Measurements from ENCODE around the gene TNIP2. TPM values are rescaled to one million over a fixed set of nuclear protein-coding genes. Genes with fewer than 3 reads are reported as not detected.

Gene TNIP2
- total and polyA plus RNA-seq, 2 of the 8 experiments (the other 6 are each of a cell fraction or from before 2014, with no cell fraction given) = 23.7 to 37.7 TPM

- H3K23ac ChIP-seq (ENCODE audit: insufficient read length) = no peak overlapping the region
- H3K79me1 ChIP-seq (ENCODE audit: low read depth, low read length) = no peaks in the 10 kb centered on the region
- 95% methylated on average over 5 of the region's 5 CpGs; no CpG with 5 or more reads in 1 of the 2 experiments for WGBS, 2 experiments (ENCODE audit: extremely low coverage in 1 of 2, insufficient coverage in 1 of 2, insufficient read length in 1 of 2, insufficient replicate concordance in 2 of 2, low coverage in 1 of 2, low lambda C conversion rate in 2 of 2, missing lambda C conversion rate in 1 of 2)
- H3K79me2 ChIP-seq (ENCODE audit: control insufficient read depth in 1 of 2, insufficient read depth in 2 of 2, low read length in 2 of 2) = no peaks in the 10 kb centered on the region
- H3K9me3 ChIP-seq (ENCODE audit: insufficient read depth in 2 of 2, low read depth in 1 of 2, low read length in 1 of 2) = no peaks in the 10 kb centered on the region
- peak overlapping the region; percentile 1; the same call in 1 of the 2 replicates for H4K8ac ChIP-seq (ENCODE audit: extremely low read depth, insufficient read depth, low read length)
- H2BK12ac ChIP-seq (ENCODE audit: low read depth, low read length) = no peak overlapping the region
- H3K36me3 ChIP-seq (ENCODE audit: control insufficient read depth in 2 of 4, insufficient read depth in 4 of 4, low read length in 3 of 4) = peaks cover 2 to 25% (median 6%) of the 10 kb centered on the region in 4 experiments; a peak in 6 of 8 replicates
- H2BK5ac ChIP-seq (ENCODE audit: low read depth, low read length) = no peak overlapping the region
- no peak overlapping the region for H4K91ac ChIP-seq (replicated peaks; ENCODE audit: insufficient read length, low read length)
- H3K56ac ChIP-seq (replicated peaks; ENCODE audit: insufficient read length, low read depth, low read length) = no peak overlapping the region
- H3K23me2 ChIP-seq (ENCODE audit: low read depth, low read length) = no peaks in the 10 kb centered on the region
- no peaks in the 10 kb centered on the region for H3K27me3 ChIP-seq (replicated peaks in 1 of 4; ENCODE audit: control insufficient read depth in 3 of 4, extremely low read depth in 1 of 4, insufficient read depth in 3 of 4, low read length in 3 of 4)
- TF ChIP-seq HDAC6 (IDR thresholded peaks at IDR 0.05; ENCODE audit: low read depth, low read length) = no peak
- TF ChIP-seq POLR2A (IDR thresholded peaks at IDR 0.05; ENCODE audit: control extremely low read depth in 1 of 2, low read depth in 2 of 2, low read length in 2 of 2) = no peak
- no peak for TF ChIP-seq USF2 (IDR thresholded peaks at IDR 0.05; ENCODE audit: low read length)
- TF ChIP-seq SIN3A (conservative IDR thresholded peaks at IDR 0.05 in 1 of 2, IDR thresholded peaks at IDR 0.05 in 1 of 2; ENCODE audit: low read depth in 1 of 2, low read length in 2 of 2) = no peak
- TF ChIP-seq TAF1 (IDR thresholded peaks at IDR 0.05; ENCODE audit: low read depth, low read length) = no peak
- TF ChIP-seq KDM1A (IDR thresholded peaks at IDR 0.05; ENCODE audit: borderline replicate concordance, low read length) = no peak
- TF ChIP-seq SIRT6 (IDR thresholded peaks at IDR 0.05; ENCODE audit: low read length) = no peak
- no peak for TF ChIP-seq TAF7 (optimal IDR thresholded peaks at IDR 0.05; ENCODE audit: borderline replicate concordance, low read depth, low read length)
- no peak for TF ChIP-seq YY1 (IDR thresholded peaks at IDR 0.05; ENCODE audit: low read depth, low read length)
- H3K4me3 ChIP-seq (ENCODE audit: extremely low read depth in 1 of 4, insufficient read depth in 2 of 4, low read depth in 3 of 4, low read length in 4 of 4) = no peak overlapping the region
- H3K27ac ChIP-seq (ENCODE audit: low read depth, low read length) = no peak overlapping the region
- no peak overlapping the region for H2BK15ac ChIP-seq (ENCODE audit: low read length)
- no peak overlapping the region for H4K5ac ChIP-seq (ENCODE audit: insufficient read length, low read depth, low read length)
- no peak overlapping the region for H3K4ac ChIP-seq (replicated peaks; ENCODE audit: insufficient read length, low read depth, low read length)
- no peak for FAIRE-seq
- H3K14ac ChIP-seq (ENCODE audit: insufficient read length) = no peak overlapping the region
- H2AFZ ChIP-seq (ENCODE audit: low read length) = no peak overlapping the region
- H2BK120ac ChIP-seq (replicated peaks; ENCODE audit: low read depth, low read length) = no peak overlapping the region
- ChIA-PET POLR2A (ENCODE audit: partially characterized antibody) (interaction anchor here (1.8 kb wide), 1 partner anchor 12 kb away, joined by 5 read pairs; no protein-coding TSS in a partner anchor), CTCF (ENCODE audit: partially characterized antibody) (interaction anchor here (1.0 kb wide), 1 partner anchor 114 kb away, joined by 4 read pairs; no protein-coding TSS in a partner anchor)
- no peak overlapping the region for H3K4me2 ChIP-seq (ENCODE audit: insufficient read depth in 1 of 2, low read depth in 2 of 2, low read length in 2 of 2)
- H3K9ac ChIP-seq (replicated peaks in 1 of 4; ENCODE audit: extremely low read depth in 1 of 4, low read depth in 3 of 4, low read length in 3 of 4) = no peak overlapping the region
- peaks cover 0 to 5% of the 10 kb centered on the region in 2 experiments for H4K20me1 ChIP-seq (replicated peaks in 1 of 2; ENCODE audit: control insufficient read depth in 1 of 2, insufficient read depth in 2 of 2, low read length in 2 of 2)
- no peak overlapping the region for H2AK5ac ChIP-seq (ENCODE audit: low read depth, low read length)
- H2BK20ac ChIP-seq (ENCODE audit: low read length) = no peak overlapping the region
- H3K4me1 ChIP-seq (replicated peaks in 1 of 4; ENCODE audit: control insufficient read depth in 3 of 4, insufficient read depth in 4 of 4, low read length in 3 of 4) = no peaks in the 10 kb centered on the region
- DNase-seq (ENCODE audit: low read depth in 1 of 2, low spot score in 2 of 2) = no peak
- no peak overlapping the region for H3K18ac ChIP-seq (ENCODE audit: extremely low read depth, low read length)
Measured at GRCh38 chr4:2713337-2713736, 42.8 kb downstream of the TNIP2 start.
